Measurements from ENCODE around the gene IGF2BP2. TPM values are rescaled to one million over a fixed set of nuclear protein-coding genes. Genes with fewer than 3 reads are reported as not detected.

The IGF2BP2 gene
- total and polyA plus RNA-seq, 2 of the 8 experiments (the other 6 are each of a cell fraction or from before 2014, with no cell fraction given), result 7.4 to 121 TPM

DNA sequence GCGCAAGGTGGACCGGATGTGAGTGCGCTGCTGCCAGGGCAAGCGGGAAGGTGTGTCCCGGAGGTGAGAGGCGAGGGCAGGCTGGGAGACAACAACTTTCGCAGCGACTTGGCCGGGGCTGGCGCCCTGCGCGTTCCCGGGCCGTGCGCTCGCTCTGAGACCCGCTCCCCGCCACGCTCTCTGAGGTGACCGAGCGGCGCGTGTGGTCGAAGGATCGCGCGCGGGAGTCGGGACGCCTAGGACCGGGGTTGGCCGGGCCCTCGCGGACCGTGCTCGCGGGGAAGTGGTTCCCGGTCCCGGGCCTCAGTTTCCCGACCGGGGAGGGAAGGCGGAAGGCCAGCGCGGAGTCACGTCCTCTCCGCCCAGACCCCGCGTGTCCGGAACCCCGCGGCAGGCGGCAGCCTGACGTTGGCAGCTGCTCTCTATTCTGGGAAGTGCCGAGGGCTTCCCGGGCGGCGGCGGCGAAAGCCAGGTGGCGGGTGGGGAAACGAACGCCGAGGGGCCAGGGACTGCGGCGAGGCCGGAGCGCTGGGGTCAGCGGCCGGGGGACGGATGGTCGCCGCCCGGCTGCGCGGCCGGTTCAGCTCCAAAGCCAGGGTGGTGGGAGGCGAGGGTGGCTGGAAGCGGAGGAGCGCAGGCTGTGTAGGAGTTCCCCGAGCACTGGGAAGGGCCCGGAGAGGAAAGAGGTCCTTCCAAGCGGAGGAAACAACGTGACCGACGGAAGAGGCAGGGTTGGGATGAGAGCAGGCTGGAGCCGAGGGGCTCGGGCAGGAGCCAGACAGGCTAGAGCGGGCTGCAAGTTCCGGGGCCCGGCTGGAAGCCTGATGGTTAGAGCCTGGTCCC lies 1.0 kb upstream of the IGF2BP2 start (continued):
- TF ChIP-seq CBX8 (IDR thresholded peaks at IDR 0.05; ENCODE audit: borderline replicate concordance, low read depth, low read length) (no peak), SP2 (IDR thresholded peaks at IDR 0.05; ENCODE audit: low read length) (no peak), GABPA (IDR thresholded peaks at IDR 0.05; ENCODE audit: borderline replicate concordance, insufficient read depth, low read length) (no peak), MAFK (IDR thresholded peaks at IDR 0.05; ENCODE audit: low read depth, low read length) (no peak), RFX5 (IDR thresholded peaks at IDR 0.05; ENCODE audit: borderline replicate concordance, low read depth, low read length) (no peak), EZH2 (IDR thresholded peaks at IDR 0.05; ENCODE audit: low read depth, low read length, severe bottlenecking) (no peak), ATF3 (IDR thresholded peaks at IDR 0.05; ENCODE audit: insufficient read depth, low read depth, low read length) (no peak), KDM5A (IDR thresholded peaks at IDR 0.05; ENCODE audit: low read length) (no peak), HDAC2 (IDR thresholded peaks at IDR 0.05; ENCODE audit: borderline replicate concordance in 1 of 2, low read depth in 2 of 2, low read length in 2 of 2) (peak in 1 of 2 experiments; percentile 29; a peak in 1 of 4 replicates), ZNF274 (IDR thresholded peaks at IDR 0.05; ENCODE audit: borderline replicate concordance, extremely low read depth, low read length) (no peak), BRCA1 (IDR thresholded peaks at IDR 0.05; ENCODE audit: low read depth, low read length) (no peak), ASH2L (IDR thresholded peaks at IDR 0.05; ENCODE audit: low read length) (peak; percentile 94), RNF2 (IDR thresholded peaks at IDR 0.05; ENCODE audit: borderline replicate concordance, low read depth, low read length, missing control alignments, poor library complexity, severe bottlenecking) (peak; percentile 52), BCL11A (IDR thresholded peaks at IDR 0.05; ENCODE audit: low read depth in 2 of 2, low read length in 2 of 2) (no peak), CTBP2 (IDR thresholded peaks at IDR 0.05; ENCODE audit: borderline replicate concordance, insufficient read depth, insufficient read length, low read length) (no peak), KDM4A (IDR thresholded peaks at IDR 0.05; ENCODE audit: low read depth, low read length, severe bottlenecking) (peak; percentile 98), SP4 (IDR thresholded peaks at IDR 0.05; ENCODE audit: low read length) (peak; percentile 19), NANOG (IDR thresholded peaks at IDR 0.05; ENCODE audit: insufficient read depth, low read depth, low read length, poor library complexity, severe bottlenecking) (no peak), POLR2A (IDR thresholded peaks at IDR 0.05; ENCODE audit: control extremely low read depth in 1 of 2, low read depth in 2 of 2, low read length in 2 of 2) (no peak), TCF12 (IDR thresholded peaks at IDR 0.05; ENCODE audit: low read depth, low read length) (no peak)
- TF ChIP-seq, protein P1, sequence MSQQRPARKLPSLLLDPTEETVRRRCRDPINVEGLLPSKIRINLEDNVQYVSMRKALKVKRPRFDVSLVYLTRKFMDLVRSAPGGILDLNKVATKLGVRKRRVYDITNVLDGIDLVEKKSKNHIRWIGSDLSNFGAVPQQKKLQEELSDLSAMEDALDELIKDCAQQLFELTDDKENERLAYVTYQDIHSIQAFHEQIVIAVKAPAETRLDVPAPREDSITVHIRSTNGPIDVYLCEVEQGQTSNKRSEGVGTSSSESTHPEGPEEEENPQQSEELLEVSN (IDR thresholded peaks at IDR 0.05), result peak; percentile 82

All from H1 (cell line).